ENCODE measurements around the gene ADAMTSL2. TPM values are rescaled to one million over a fixed set of nuclear protein-coding genes. Genes with fewer than 3 reads are reported as not detected.

ADAMTSL2 gene
- total RNA-seq, 1 experiment from 2014 or later: 0.87 TPM

DNA sequence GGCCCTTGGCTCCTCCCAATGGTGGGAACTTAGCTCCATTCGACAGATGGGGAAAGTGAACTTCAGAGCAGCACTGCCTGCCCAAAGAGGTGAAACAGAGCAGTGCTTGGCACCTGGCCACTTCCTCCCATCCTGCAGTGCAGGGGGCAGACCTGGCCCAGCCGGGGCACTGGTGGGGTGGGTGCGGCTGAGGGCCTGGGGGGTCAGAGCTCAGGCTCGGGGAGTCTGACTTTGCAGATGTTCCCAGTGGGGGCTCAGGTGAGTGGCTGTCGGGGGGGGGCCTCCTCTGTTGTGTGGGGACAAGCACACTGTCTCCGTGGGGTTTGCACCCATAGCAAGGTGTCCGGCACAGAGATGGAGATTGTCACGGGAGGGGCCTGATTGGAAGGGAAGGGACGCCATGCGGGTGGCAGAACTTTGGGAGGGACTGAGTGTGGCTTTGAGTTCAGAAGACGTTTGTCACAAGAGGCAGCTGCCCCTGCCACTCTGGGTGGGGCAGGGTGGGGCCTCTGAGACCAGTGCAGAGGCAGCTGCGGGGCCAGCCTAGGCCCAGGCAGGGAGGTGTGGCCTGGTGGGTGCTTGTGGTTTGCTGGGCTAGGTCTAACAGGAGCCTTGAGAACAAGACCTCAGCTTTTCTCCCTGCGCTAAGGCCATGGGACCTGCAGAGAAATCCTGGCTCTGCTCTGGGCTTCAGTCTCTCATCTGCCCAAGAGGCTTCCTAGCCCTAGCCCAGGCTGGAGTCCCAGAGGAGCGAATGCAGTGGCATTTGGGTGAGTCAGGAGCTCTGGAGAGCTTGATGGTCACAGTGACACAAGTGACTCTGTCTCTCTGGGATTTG, 12.2 kb upstream of the ADAMTSL2 start (continued):
- TF ChIP-seq, protein P1, sequence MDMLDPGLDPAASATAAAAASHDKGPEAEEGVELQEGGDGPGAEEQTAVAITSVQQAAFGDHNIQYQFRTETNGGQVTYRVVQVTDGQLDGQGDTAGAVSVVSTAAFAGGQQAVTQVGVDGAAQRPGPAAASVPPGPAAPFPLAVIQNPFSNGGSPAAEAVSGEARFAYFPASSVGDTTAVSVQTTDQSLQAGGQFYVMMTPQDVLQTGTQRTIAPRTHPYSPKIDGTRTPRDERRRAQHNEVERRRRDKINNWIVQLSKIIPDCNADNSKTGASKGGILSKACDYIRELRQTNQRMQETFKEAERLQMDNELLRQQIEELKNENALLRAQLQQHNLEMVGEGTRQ (CRISPR knock-in tag; IDR thresholded peaks at IDR 0.05): no peak

DNA sequence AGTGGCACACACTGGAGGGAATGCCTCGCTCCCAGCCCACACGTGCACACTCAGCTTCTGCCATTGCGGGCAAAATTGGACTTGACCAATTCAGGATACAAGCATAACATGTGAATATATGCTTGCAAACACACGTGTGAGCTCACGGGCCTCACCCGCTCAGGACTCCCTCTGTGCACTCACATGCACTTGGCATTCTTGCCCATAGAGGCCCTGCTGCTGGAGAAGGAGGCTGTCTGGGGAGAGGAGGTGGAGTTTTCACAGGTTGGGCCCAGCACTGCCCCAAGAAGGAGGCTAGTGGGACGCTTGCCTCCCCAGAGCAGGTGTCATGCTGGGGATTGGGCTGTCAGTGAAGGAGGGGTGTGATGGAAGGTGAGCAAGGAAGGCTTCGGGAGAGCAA, 11.4 kb upstream of the ADAMTSL2 start:
- ATAC-seq (no peak), DNase-seq (ENCODE audit: low spot score) (no peak)
- ChIA-PET CTCF (interaction anchor here (0.9 to 2.5 kb wide), 5 partner anchors 10 to 191 kb away, joined by 3 to 10 read pairs (median 3); no protein-coding TSS in a partner anchor), POLR2A (no interaction called here)
- Mint-ChIP-seq H3K4me1 (peaks cover 26% of the 10 kb centered on the region), H3K27me3 (ENCODE audit: low read depth) (peaks cover 2% of the 10 kb centered on the region; the same call in 1 of the 2 replicates), H3K36me3 (no peaks in the 10 kb centered on the region), H3K9me3 (no peaks in the 10 kb centered on the region), H3K27ac (no peak overlapping the region), H3K4me3 (no peak overlapping the region)
- TF ChIP-seq, protein P2, sequence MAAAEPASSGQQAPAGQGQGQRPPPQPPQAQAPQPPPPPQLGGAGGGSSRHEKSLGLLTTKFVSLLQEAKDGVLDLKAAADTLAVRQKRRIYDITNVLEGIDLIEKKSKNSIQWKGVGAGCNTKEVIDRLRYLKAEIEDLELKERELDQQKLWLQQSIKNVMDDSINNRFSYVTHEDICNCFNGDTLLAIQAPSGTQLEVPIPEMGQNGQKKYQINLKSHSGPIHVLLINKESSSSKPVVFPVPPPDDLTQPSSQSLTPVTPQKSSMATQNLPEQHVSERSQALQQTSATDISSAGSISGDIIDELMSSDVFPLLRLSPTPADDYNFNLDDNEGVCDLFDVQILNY (CRISPR knock-in tag; IDR thresholded peaks at IDR 0.05): no peak
- TF ChIP-seq, protein P3, sequence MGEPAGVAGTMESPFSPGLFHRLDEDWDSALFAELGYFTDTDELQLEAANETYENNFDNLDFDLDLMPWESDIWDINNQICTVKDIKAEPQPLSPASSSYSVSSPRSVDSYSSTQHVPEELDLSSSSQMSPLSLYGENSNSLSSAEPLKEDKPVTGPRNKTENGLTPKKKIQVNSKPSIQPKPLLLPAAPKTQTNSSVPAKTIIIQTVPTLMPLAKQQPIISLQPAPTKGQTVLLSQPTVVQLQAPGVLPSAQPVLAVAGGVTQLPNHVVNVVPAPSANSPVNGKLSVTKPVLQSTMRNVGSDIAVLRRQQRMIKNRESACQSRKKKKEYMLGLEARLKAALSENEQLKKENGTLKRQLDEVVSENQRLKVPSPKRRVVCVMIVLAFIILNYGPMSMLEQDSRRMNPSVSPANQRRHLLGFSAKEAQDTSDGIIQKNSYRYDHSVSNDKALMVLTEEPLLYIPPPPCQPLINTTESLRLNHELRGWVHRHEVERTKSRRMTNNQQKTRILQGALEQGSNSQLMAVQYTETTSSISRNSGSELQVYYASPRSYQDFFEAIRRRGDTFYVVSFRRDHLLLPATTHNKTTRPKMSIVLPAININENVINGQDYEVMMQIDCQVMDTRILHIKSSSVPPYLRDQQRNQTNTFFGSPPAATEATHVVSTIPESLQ (CRISPR knock-in tag; IDR thresholded peaks at IDR 0.05): no peak
- TF ChIP-seq ATF3 (CRISPR knock-in tag; conservative IDR thresholded peaks at IDR 0.05) (no peak), ATF1 (CRISPR knock-in tag; IDR thresholded peaks at IDR 0.05) (no peak), E2F1 (CRISPR knock-in tag; IDR thresholded peaks at IDR 0.05) (no peak)
- TF ChIP-seq, protein P4, sequence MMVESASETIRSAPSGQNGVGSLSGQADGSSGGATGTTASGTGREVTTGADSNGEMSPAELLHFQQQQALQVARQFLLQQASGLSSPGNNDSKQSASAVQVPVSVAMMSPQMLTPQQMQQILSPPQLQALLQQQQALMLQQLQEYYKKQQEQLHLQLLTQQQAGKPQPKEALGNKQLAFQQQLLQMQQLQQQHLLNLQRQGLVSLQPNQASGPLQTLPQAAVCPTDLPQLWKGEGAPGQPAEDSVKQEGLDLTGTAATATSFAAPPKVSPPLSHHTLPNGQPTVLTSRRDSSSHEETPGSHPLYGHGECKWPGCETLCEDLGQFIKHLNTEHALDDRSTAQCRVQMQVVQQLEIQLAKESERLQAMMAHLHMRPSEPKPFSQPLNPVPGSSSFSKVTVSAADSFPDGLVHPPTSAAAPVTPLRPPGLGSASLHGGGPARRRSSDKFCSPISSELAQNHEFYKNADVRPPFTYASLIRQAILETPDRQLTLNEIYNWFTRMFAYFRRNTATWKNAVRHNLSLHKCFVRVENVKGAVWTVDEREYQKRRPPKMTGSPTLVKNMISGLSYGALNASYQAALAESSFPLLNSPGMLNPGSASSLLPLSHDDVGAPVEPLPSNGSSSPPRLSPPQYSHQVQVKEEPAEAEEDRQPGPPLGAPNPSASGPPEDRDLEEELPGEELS (CRISPR knock-in tag; IDR thresholded peaks at IDR 0.05): no peak
- TF ChIP-seq, protein P5, sequence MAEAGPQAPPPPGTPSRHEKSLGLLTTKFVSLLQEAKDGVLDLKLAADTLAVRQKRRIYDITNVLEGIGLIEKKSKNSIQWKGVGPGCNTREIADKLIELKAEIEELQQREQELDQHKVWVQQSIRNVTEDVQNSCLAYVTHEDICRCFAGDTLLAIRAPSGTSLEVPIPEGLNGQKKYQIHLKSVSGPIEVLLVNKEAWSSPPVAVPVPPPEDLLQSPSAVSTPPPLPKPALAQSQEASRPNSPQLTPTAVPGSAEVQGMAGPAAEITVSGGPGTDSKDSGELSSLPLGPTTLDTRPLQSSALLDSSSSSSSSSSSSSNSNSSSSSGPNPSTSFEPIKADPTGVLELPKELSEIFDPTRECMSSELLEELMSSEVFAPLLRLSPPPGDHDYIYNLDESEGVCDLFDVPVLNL (CRISPR knock-in tag; IDR thresholded peaks at IDR 0.05; ENCODE audit: borderline replicate concordance, low read depth): 0 out of 2 replicates have a peak, but pooled peaks have one; percentile 38

- H3K27me3 Mint-ChIP-seq (ENCODE audit: low read depth): peaks cover 2% of the 10 kb centered on the region; the same call in 1 of the 2 replicates
- H3K4me1 Mint-ChIP-seq: peaks cover 33% of the 10 kb centered on the region
- H3K36me3 Mint-ChIP-seq: no peaks in the 10 kb centered on the region
- H3K9me3 Mint-ChIP-seq: no peaks in the 10 kb centered on the region
- POLR2A ChIA-PET: no interaction called here
- CTCF ChIA-PET: interaction anchor here (1.0 to 2.5 kb wide), 4 partner anchors 11 to 202 kb away, joined by 3 to 10 read pairs (median 4); no protein-coding TSS in a partner anchor
- H3K4me3 Mint-ChIP-seq: no peak overlapping the region
- ATAC-seq (no peak), DNase-seq (ENCODE audit: low spot score) (no peak)
- H3K27ac Mint-ChIP-seq: no peak overlapping the region
- TF ChIP-seq JUN (CRISPR knock-in tag; IDR thresholded peaks at IDR 0.05) (no peak), CREB1 (CRISPR knock-in tag; IDR thresholded peaks at IDR 0.05) (no peak), ZNF671 (CRISPR knock-in tag; IDR thresholded peaks at IDR 0.05) (no peak), MYBL2 (CRISPR knock-in tag; IDR thresholded peaks at IDR 0.05) (no peak)
- TF ChIP-seq, protein P6, sequence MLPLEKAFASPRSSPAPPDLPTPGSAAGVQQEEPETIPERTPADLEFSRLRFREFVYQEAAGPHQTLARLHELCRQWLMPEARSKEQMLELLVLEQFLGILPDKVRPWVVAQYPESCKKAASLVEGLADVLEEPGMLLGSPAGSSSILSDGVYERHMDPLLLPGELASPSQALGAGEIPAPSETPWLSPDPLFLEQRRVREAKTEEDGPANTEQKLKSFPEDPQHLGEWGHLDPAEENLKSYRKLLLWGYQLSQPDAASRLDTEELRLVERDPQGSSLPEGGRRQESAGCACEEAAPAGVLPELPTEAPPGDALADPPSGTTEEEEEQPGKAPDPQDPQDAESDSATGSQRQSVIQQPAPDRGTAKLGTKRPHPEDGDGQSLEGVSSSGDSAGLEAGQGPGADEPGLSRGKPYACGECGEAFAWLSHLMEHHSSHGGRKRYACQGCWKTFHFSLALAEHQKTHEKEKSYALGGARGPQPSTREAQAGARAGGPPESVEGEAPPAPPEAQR (CRISPR knock-in tag; IDR thresholded peaks at IDR 0.05): no peak
- TF ChIP-seq, protein P7, sequence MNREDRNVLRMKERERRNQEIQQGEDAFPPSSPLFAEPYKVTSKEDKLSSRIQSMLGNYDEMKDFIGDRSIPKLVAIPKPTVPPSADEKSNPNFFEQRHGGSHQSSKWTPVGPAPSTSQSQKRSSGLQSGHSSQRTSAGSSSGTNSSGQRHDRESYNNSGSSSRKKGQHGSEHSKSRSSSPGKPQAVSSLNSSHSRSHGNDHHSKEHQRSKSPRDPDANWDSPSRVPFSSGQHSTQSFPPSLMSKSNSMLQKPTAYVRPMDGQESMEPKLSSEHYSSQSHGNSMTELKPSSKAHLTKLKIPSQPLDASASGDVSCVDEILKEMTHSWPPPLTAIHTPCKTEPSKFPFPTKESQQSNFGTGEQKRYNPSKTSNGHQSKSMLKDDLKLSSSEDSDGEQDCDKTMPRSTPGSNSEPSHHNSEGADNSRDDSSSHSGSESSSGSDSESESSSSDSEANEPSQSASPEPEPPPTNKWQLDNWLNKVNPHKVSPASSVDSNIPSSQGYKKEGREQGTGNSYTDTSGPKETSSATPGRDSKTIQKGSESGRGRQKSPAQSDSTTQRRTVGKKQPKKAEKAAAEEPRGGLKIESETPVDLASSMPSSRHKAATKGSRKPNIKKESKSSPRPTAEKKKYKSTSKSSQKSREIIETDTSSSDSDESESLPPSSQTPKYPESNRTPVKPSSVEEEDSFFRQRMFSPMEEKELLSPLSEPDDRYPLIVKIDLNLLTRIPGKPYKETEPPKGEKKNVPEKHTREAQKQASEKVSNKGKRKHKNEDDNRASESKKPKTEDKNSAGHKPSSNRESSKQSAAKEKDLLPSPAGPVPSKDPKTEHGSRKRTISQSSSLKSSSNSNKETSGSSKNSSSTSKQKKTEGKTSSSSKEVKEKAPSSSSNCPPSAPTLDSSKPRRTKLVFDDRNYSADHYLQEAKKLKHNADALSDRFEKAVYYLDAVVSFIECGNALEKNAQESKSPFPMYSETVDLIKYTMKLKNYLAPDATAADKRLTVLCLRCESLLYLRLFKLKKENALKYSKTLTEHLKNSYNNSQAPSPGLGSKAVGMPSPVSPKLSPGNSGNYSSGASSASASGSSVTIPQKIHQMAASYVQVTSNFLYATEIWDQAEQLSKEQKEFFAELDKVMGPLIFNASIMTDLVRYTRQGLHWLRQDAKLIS (CRISPR knock-in tag; IDR thresholded peaks at IDR 0.05; ENCODE audit: borderline replicate concordance): no peak
Measured at GRCh38 chr9:133524146-133524545, 10.4 kb upstream of the ADAMTSL2 start.
